Prostate gland (tissue), 2 donors: ENCODE measurements around the gene CSRNP2. TPM values are rescaled to one million over a fixed set of nuclear protein-coding genes. Genes with fewer than 3 reads are reported as not detected.

Experiments used
- DNase-seq: peaks from one replicate; pipeline ENCODE4 v3.0.0-alpha.2; 2019; ENCODE audit warnings: low spot score
- H3K27ac ChIP-seq, 2 donors: fragments of 200-600 bp; sonication (generic); 2 replicates each; pipeline ENCODE4 v1.5.1; 2017 to 2019
- H3K27me3 ChIP-seq: fragments of 200-600 bp; sonication (generic); replicated peaks from 2 replicates; pipeline ENCODE4 v1.5.1; 2019; ENCODE audit not compliant: insufficient read depth
- H3K36me3 ChIP-seq, 2 donors: fragments of 200-600 bp; sonication (generic); 1 replicate in 1 of 2; 2 replicates in 1 of 2; pipeline versions ENCODE4 v1.5.1 to v1.8.1; 2017 to 2019
- H3K4me1 ChIP-seq: fragments of 200-600 bp; sonication (generic); replicated peaks from 2 replicates; pipeline ENCODE4 v1.5.1; 2019
- H3K4me3 ChIP-seq, 2 donors: fragments of 200-600 bp; sonication (generic); 2 replicates each; pipeline ENCODE4 v1.5.1; 2017 to 2019
- H3K9me3 ChIP-seq: fragments of 200-600 bp; sonication (generic); 2 replicates; pipeline ENCODE4 v1.5.1; 2017
- CTCF ChIP-seq, 4 experiments: fragments of 200-600 bp in 2 of 4; fragments of 450-650 bp in 2 of 4; sonication (generic) in 2 of 4; IDR thresholded peaks; 1 replicate in 3 of 4; 2 replicates in 1 of 4; pipeline ENCODE4 v1.5.1; 2016 to 2019; ENCODE audit warnings: antibody characterized with exemption in 4 of 4, mild to moderate bottlenecking in 2 of 4, moderate library complexity in 2 of 4
- POLR2A ChIP-seq: fragments of 450-650 bp; IDR thresholded peaks from one replicate; pipeline ENCODE4 v1.6.1; 2016; ENCODE audit warnings: antibody characterized with exemption, mild to moderate bottlenecking
- POLR2AphosphoS5 ChIP-seq: sonication (generic); formaldehyde crosslinking; IDR thresholded peaks from one replicate; pipeline ENCODE4 v1.6.1; 2017; ENCODE audit warnings: antibody characterized with exemption
- WGBS: methylation state at CpG from one replicate; pipeline ENCODE4 v1.1.5; 2018; 5-methylcytosine and 5-hydroxymethylcytosine counted together
- intact Hi-C: fragments of 100-400 bp; cut with DNase I; formaldehyde crosslinking; loops from one replicate; pipeline ENCODE4 v1.14.2; 2022
- total RNA-seq, 2 donors: library from RNA; depleted of rRNA; stranded (reverse); fragments of >200 nt; gene quantifications; one replicate each; pipeline ENCODE4 v1.1.0, GENCODE V29; 2016

CSRNP2 gene
- total RNA-seq, 2 donors from 2014 or later = 27.3 to 46.1 TPM

GRCh38 chr12:51071663-51072062 lies 11.7 kb downstream of the CSRNP2 start:
- DNase-seq = no peak

GRCh38 chr12:51070004-51070403 lies 13.4 kb downstream of the CSRNP2 start:
- no peaks in the 10 kb centered on the region for H3K27me3 ChIP-seq
- peaks cover 0 to 10% of the 10 kb centered on the region in 2 donors for H3K36me3 ChIP-seq
- no peak for DNase-seq
- H3K4me3 ChIP-seq = no peak overlapping the region
- TF ChIP-seq POLR2AphosphoS5 = no peak
- no peak for TF ChIP-seq POLR2A
- no peak for TF ChIP-seq CTCF (IDR thresholded peaks at IDR 0.05)
- 90% methylated on average over 3 of the region's 3 CpGs for WGBS
- no peak overlapping the region for H3K27ac ChIP-seq
- H3K9me3 ChIP-seq = no peaks in the 10 kb centered on the region
- intact Hi-C loops = no loop called here
- H3K4me1 ChIP-seq = no peaks in the 10 kb centered on the region

More at GRCh38 chr12:51071663-51072062, 11.7 kb downstream of the CSRNP2 start:
- Histone ChIP-seq H3K4me1 (no peaks in the 10 kb centered on the region), H3K9me3 (no peaks in the 10 kb centered on the region), H3K4me3 (no peak overlapping the region), H3K27me3 (no peaks in the 10 kb centered on the region), H3K27ac (no peak overlapping the region), H3K36me3 (peaks cover 0 to 10% of the 10 kb centered on the region in 2 donors)
- 86% methylated on average over 2 of the region's 2 CpGs for WGBS
- TF ChIP-seq POLR2A (no peak), CTCF (IDR thresholded peaks at IDR 0.05) (no peak), POLR2AphosphoS5 (no peak)
- intact Hi-C loops = no loop called here

GRCh38 chr12:51067771-51068170 lies 15.6 kb downstream of the CSRNP2 start:
- H3K4me1 ChIP-seq = no peaks in the 10 kb centered on the region
- no peak overlapping the region for H3K4me3 ChIP-seq
- DNase-seq = no peak
- no peaks in the 10 kb centered on the region for H3K9me3 ChIP-seq
- no peak for TF ChIP-seq POLR2A
- TF ChIP-seq POLR2AphosphoS5 = no peak
- no peak for TF ChIP-seq CTCF (IDR thresholded peaks at IDR 0.05)
- no peak overlapping the region for H3K27ac ChIP-seq
- H3K27me3 ChIP-seq = no peaks in the 10 kb centered on the region
- intact Hi-C loops = no loop called here
- H3K36me3 ChIP-seq = peaks cover 0 to 10% of the 10 kb centered on the region in 2 donors
- WGBS = 86% methylated on average over 7 of the region's 7 CpGs

- WGBS = 79% methylated on average over 4 of the region's 4 CpGs
- TF ChIP-seq POLR2AphosphoS5 (no peak), CTCF (IDR thresholded peaks at IDR 0.05) (no peak), POLR2A (no peak)
- DNase-seq = no peak
- no peaks in the 10 kb centered on the region for H3K9me3 ChIP-seq
- H3K36me3 ChIP-seq = peaks cover 0 to 10% of the 10 kb centered on the region in 2 donors
- no peak overlapping the region for H3K4me3 ChIP-seq
- no peak overlapping the region for H3K27ac ChIP-seq
- H3K27me3 ChIP-seq = no peaks in the 10 kb centered on the region
- H3K4me1 ChIP-seq = no peaks in the 10 kb centered on the region
- intact Hi-C loops = no loop called here
These were observed 16.2 kb downstream of the CSRNP2 start for GRCh38 chr12:51067229-51067628.

- DNase-seq = no peak
- 91% methylated on average over 5 of the region's 5 CpGs for WGBS
- Histone ChIP-seq H3K27me3 (no peaks in the 10 kb centered on the region), H3K27ac (no peak overlapping the region), H3K9me3 (no peaks in the 10 kb centered on the region), H3K4me3 (no peak overlapping the region), H3K36me3 (peaks cover 0 to 10% of the 10 kb centered on the region in 2 donors), H3K4me1 (no peaks in the 10 kb centered on the region)
- no peak for TF ChIP-seq POLR2A
- no peak for TF ChIP-seq CTCF (IDR thresholded peaks at IDR 0.05)
- no peak for TF ChIP-seq POLR2AphosphoS5
- intact Hi-C loops = no loop called here
These were observed 17.9 kb downstream of the CSRNP2 start for GRCh38 chr12:51065530-51065929.
